DMS153 treated with DMSO at 0.1 percent for 48 hours (cell line): ENCODE results near the gene PRSS37.
"Not testable (repeated sequence)": the region's sequence is repeated elsewhere in the genome, so short reads cannot be mapped to it uniquely, and the experiment has no call there.

ENCODE experiments used
- DNase-seq: peaks from one replicate; lab custom pipeline; 2025; ENCODE audit not compliant: unreplicated experiment; lab: John Stamatoyannopoulos, UW

Gene PRSS37

GRCh38 chr7:141841385-141841784 is at the start of gene PRSS37:
PRSS37 (minus strand) TSS chr7:141841485; CDS start chr7:141841049, 436 bp downstream.
- no peak for DNase-seq

- no peak for DNase-seq
These were observed 48.0 kb upstream of the PRSS37 start for GRCh38 chr7:141889321-141889720.

GRCh38 chr7:141884539-141885225 is 43.4 kb upstream of the PRSS37 start:
- no peak for DNase-seq

- no peak for DNase-seq
These were observed 39.7 kb upstream of the PRSS37 start for GRCh38 chr7:141880960-141881359.

GRCh38 chr7:141877365-141877764 is 36.1 kb upstream of the PRSS37 start:
- no peak for DNase-seq

- no peak for DNase-seq
These were observed 35.1 kb upstream of the PRSS37 start for GRCh38 chr7:141876371-141876770.

GRCh38 chr7:141875453-141875852 is 34.2 kb upstream of the PRSS37 start:
- no peak for DNase-seq

- no peak for DNase-seq
These were observed 33.5 kb upstream of the PRSS37 start for GRCh38 chr7:141874787-141875186.

GRCh38 chr7:141872931-141873330 is 31.6 kb upstream of the PRSS37 start:
- no peak for DNase-seq

GRCh38 chr7:141866974-141867373 is 25.7 kb upstream of the PRSS37 start:
- DNase-seq: no peak

- DNase-seq: no peak
These were observed 23.6 kb upstream of the PRSS37 start for GRCh38 chr7:141864765-141865447.

- no peak for DNase-seq
These were observed 18.9 kb upstream of the PRSS37 start for GRCh38 chr7:141860207-141860606.

- DNase-seq: no peak
These were observed 6.7 kb upstream of the PRSS37 start for GRCh38 chr7:141847996-141848395.

GRCh38 chr7:141844256-141844655 is 3.0 kb upstream of the PRSS37 start:
- no peak for DNase-seq

GRCh38 chr7:141842904-141843303 is 1.6 kb upstream of the PRSS37 start:
- no peak for DNase-seq

- no peak for DNase-seq
These were observed 577 bp downstream of the PRSS37 start for GRCh38 chr7:141840708-141841107.

GRCh38 chr7:141839256-141839655 is 2.0 kb downstream of the PRSS37 start:
- no peak for DNase-seq

GRCh38 chr7:141838581-141838980 is 2.7 kb downstream of the PRSS37 start:
- no peak for DNase-seq

GRCh38 chr7:141837683-141838082 is 3.6 kb downstream of the PRSS37 start:
- no peak for DNase-seq

GRCh38 chr7:141822432-141822831 is 18.9 kb downstream of the PRSS37 start:
- DNase-seq: not testable (repeated sequence)

- DNase-seq: no peak
These were observed 21.2 kb downstream of the PRSS37 start for GRCh38 chr7:141820067-141820466.

- DNase-seq: no peak
These were observed 48.8 kb downstream of the PRSS37 start for GRCh38 chr7:141792526-141792925.

- no peak for DNase-seq
These were observed 51.4 kb downstream of the PRSS37 start, which contains the start of gene TAS2R5 for GRCh38 chr7:141789917-141790316. TAS2R5 (plus strand) TSS chr7:141790217; CDS start chr7:141790362, 145 bp downstream.
